HEK293 (cell line): ENCODE results near the gene CHERP.

Experiments used
- CTCF ChIA-PET: fragments of 350-600 bp; formaldehyde crosslinking; extraction: SDS; loops from one replicate; lab custom pipeline; 2021; ENCODE audit warnings: antibody characterized with exemption; lab: Yijun Ruan, JAX
- POLR2A ChIA-PET: fragments of 300-600 bp; formaldehyde crosslinking; extraction: SDS; loops from one replicate; lab custom pipeline; 2020; ENCODE audit warnings: antibody characterized with exemption, inconsistent platforms; lab: Yijun Ruan, JAX
- H3K27ac ChIP-seq: fragments of 200-500 bp; sonication (Bioruptor generic); 2 replicates; pipeline ENCODE4 v1.5.1; 2014; ENCODE audit warnings: low read depth, low read length, control low read depth, inconsistent platforms; ENCODE audit errors: extremely low read depth
- H3K36me3 ChIP-seq, 2 experiments: fragments of 200-500 bp in 1 of 2; sonication (Bioruptor generic) in 1 of 2; 1 replicate in 1 of 2; 2 replicates in 1 of 2; pipeline ENCODE4 v1.5.1; 2014 to 2017; ENCODE audit warnings: inconsistent platforms in 2 of 2, low read length in 2 of 2; ENCODE audit not compliant: control insufficient read depth in 2 of 2, insufficient read depth in 1 of 2
- H3K4me1 ChIP-seq: fragments of 200-500 bp; sonication (Bioruptor generic); 2 replicates; pipeline ENCODE4 v1.5.1; 2014; ENCODE audit warnings: mild to moderate bottlenecking, low read length, inconsistent platforms; ENCODE audit not compliant: control insufficient read depth, insufficient read depth
- H3K4me3 ChIP-seq: 2 replicates; pipeline ENCODE4 v1.5.1; 2011; ENCODE audit warnings: low read depth, mild to moderate bottlenecking, control low read depth, low read length, moderate library complexity
- H3K9me3 ChIP-seq: fragments of 200-500 bp; sonication (Bioruptor generic); 2 replicates; pipeline ENCODE4 v1.5.1; 2014; ENCODE audit warnings: low read depth, low read length, inconsistent platforms; ENCODE audit not compliant: control insufficient read depth, insufficient read depth
- ELK4 ChIP-seq: IDR thresholded peaks from 2 replicates; pipeline ENCODE4 v1.6.1; 2011; ENCODE audit warnings: mild to moderate bottlenecking, low read depth, low read length, borderline replicate concordance
- HIC1 ChIP-seq: fragments of 450-650 bp; formaldehyde crosslinking; IDR thresholded peaks from 2 replicates; pipeline ENCODE4 v1.5.1; 2016; ENCODE audit warnings: missing biosample characterization, missing genetic modification characterization
- IKZF3 ChIP-seq: fragments of 450-650 bp; IDR thresholded peaks from 2 replicates; pipeline ENCODE4 v1.5.0; 2018; ENCODE audit warnings: missing biosample characterization, mild to moderate bottlenecking, missing genetic modification characterization, moderate library complexity
- MZF1 ChIP-seq: fragments of 450-650 bp; formaldehyde crosslinking; IDR thresholded peaks from 2 replicates; pipeline ENCODE4 v1.5.1; 2017; ENCODE audit warnings: missing biosample characterization, missing genetic modification characterization, borderline replicate concordance
- PBX3 ChIP-seq: sonication (generic); formaldehyde crosslinking; IDR thresholded peaks from 2 replicates; pipeline ENCODE4 v1.8.1; 2022; ENCODE audit warnings: mild to moderate bottlenecking, moderate library complexity, missing genetic modification reagents
- PRDM1 ChIP-seq: fragments of 450-650 bp; formaldehyde crosslinking; IDR thresholded peaks from 2 replicates; pipeline ENCODE4; 2016; ENCODE audit warnings: missing biosample characterization, missing genetic modification characterization
- PRDM10 ChIP-seq: fragments of 450-650 bp; formaldehyde crosslinking; IDR thresholded peaks from 2 replicates; pipeline ENCODE4 v1.5.1; 2016; ENCODE audit warnings: missing biosample characterization, missing genetic modification characterization
- REPIN1 ChIP-seq: fragments of 450-650 bp; formaldehyde crosslinking; IDR thresholded peaks from 2 replicates; pipeline ENCODE4 v1.5.1; 2017; ENCODE audit warnings: missing biosample characterization, missing genetic modification characterization, low read depth
- TRIM28 ChIP-seq: IDR thresholded peaks from 2 replicates; pipeline ENCODE4 v1.6.1; 2011; ENCODE audit warnings: low read length, control low read depth, borderline replicate concordance
- TSHZ1 ChIP-seq: fragments of 450-650 bp; formaldehyde crosslinking; IDR thresholded peaks from 2 replicates; pipeline ENCODE4 v1.5.1; 2016; ENCODE audit warnings: missing biosample characterization, missing genetic modification characterization, borderline replicate concordance
- YY1 ChIP-seq: fragments of 450-650 bp; formaldehyde crosslinking; IDR thresholded peaks from 2 replicates; pipeline ENCODE4 v1.5.1; 2018; ENCODE audit warnings: missing biosample characterization, missing genetic modification characterization
- ZBTB48 ChIP-seq: fragments of 450-650 bp; formaldehyde crosslinking; IDR thresholded peaks from 2 replicates; pipeline ENCODE4 v1.5.1; 2016; ENCODE audit warnings: missing biosample characterization, missing genetic modification characterization
- ZNF155 ChIP-seq: fragments of 450-650 bp; formaldehyde crosslinking; IDR thresholded peaks from 2 replicates; pipeline ENCODE4 v1.5.1; 2016; ENCODE audit warnings: missing biosample characterization, missing genetic modification characterization
- ZNF184 ChIP-seq: fragments of 450-650 bp; IDR thresholded peaks from 2 replicates; pipeline ENCODE4 v1.5.1; 2018; ENCODE audit warnings: missing biosample characterization, mild to moderate bottlenecking, missing genetic modification characterization
- ZNF2 ChIP-seq: fragments of 450-650 bp; formaldehyde crosslinking; IDR thresholded peaks from 2 replicates; pipeline ENCODE4 v1.5.1; 2016; ENCODE audit warnings: missing biosample characterization, missing genetic modification characterization
- ZNF23 ChIP-seq: fragments of 450-650 bp; formaldehyde crosslinking; IDR thresholded peaks from 2 replicates; pipeline ENCODE4 v1.5.1; 2016; ENCODE audit warnings: missing biosample characterization, missing genetic modification characterization, borderline replicate concordance
- ZNF391 ChIP-seq: fragments of 450-650 bp; formaldehyde crosslinking; IDR thresholded peaks from 2 replicates; pipeline ENCODE4 v1.5.1; 2016; ENCODE audit warnings: low read depth, missing biosample characterization, missing genetic modification characterization, borderline replicate concordance
- ZNF521 ChIP-seq: fragments of 450-650 bp; formaldehyde crosslinking; IDR thresholded peaks from 2 replicates; pipeline ENCODE4 v1.5.1; 2017; ENCODE audit warnings: missing biosample characterization, mild to moderate bottlenecking, missing genetic modification characterization
- ZNF585B ChIP-seq: fragments of 450-650 bp; formaldehyde crosslinking; IDR thresholded peaks from 2 replicates; pipeline ENCODE4 v1.5.1; 2016; ENCODE audit warnings: missing biosample characterization, missing genetic modification characterization
- ZNF621 ChIP-seq: fragments of 450-650 bp; formaldehyde crosslinking; IDR thresholded peaks from 2 replicates; pipeline ENCODE4 v1.5.1; 2017; ENCODE audit warnings: missing biosample characterization, missing genetic modification characterization
- ZNF701 ChIP-seq: fragments of 450-650 bp; formaldehyde crosslinking; IDR thresholded peaks from 2 replicates; pipeline ENCODE4 v1.5.1; 2016; ENCODE audit warnings: missing biosample characterization, missing genetic modification characterization

The CHERP gene

GRCh38 chr19:16541526-16542044 lies 652 bp downstream of the CHERP start (continued):
- TF ChIP-seq ZNF585B (tag by site-specific recombination) (no peak), MZF1 (tag by site-specific recombination) (no peak), ZNF23 (tag by site-specific recombination) (no peak), ZNF2 (no peak), TRIM28 (no peak), PBX3 (CRISPR knock-in tag) (no peak)

GRCh38 chr19:16540948-16541347 lies 1.3 kb downstream of the CHERP start:
- CTCF ChIA-PET = interaction anchor here (1.0 kb wide), 1 partner anchor 13 kb away, joined by 3 read pairs; no protein-coding TSS in a partner anchor
- peaks cover 28 to 51% of the 10 kb centered on the region in 2 experiments; a peak in 2 of 3 replicates for H3K36me3 ChIP-seq
- H3K4me3 ChIP-seq = peak overlapping the region; percentile 96
- H3K9me3 ChIP-seq = no peaks in the 10 kb centered on the region
- H3K4me1 ChIP-seq = peaks cover 2% of the 10 kb centered on the region; the same call in 1 of the 2 replicates
- POLR2A ChIA-PET = interaction anchor here (1.0 kb wide), 1 partner anchor 17 kb away, joined by 4 read pairs; no protein-coding TSS in a partner anchor
- no peak overlapping the region for H3K27ac ChIP-seq
- TF ChIP-seq ELK4 = no peak
- TF ChIP-seq TSHZ1 = no peak
- no peak for TF ChIP-seq IKZF3 (tag by site-specific recombination)
- TF ChIP-seq ZNF391 = no peak
- TF ChIP-seq PRDM10 = no peak
- TF ChIP-seq ZNF621 (tag by site-specific recombination) = no peak
- no peak for TF ChIP-seq ZNF521 (tag by site-specific recombination)
- no peak for TF ChIP-seq ZBTB48 (tag by site-specific recombination)
- TF ChIP-seq ZNF184 (tag by site-specific recombination) = no peak
- no peak for TF ChIP-seq YY1
- TF ChIP-seq HIC1 = no peak
- no peak for TF ChIP-seq ZNF701 (tag by site-specific recombination)
- TF ChIP-seq REPIN1 = no peak
- no peak for TF ChIP-seq ZNF155
- TF ChIP-seq PRDM1 = no peak
